ENCODE data around the gene CA7.
A peak's percentile ranks its signal among the peaks of the same experiment; 100 is the strongest.
"Not testable (repeated sequence)": the region's sequence is repeated elsewhere in the genome, so short reads cannot be mapped to it uniquely, and the experiment has no call there.

Gene CA7

DNA sequence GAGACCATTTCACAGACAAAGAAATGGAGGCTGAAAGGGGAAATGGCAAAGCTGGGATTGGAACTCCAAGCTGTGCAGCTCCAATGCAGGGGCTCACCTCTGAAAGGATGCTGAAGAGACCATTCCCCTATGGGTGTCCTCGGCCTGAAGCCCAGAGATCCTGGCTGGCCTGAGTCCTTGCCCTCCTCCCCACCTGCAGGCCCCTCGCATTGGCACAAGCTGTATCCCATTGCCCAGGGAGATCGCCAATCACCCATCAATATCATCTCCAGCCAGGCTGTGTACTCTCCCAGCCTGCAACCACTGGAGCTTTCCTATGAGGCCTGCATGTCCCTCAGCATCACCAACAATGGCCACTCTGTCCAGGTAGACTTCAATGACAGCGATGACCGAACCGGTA lies 2.6 kb downstream of the CA7 start:
- no peak for DNase-seq (ENCODE audit: low read depth)

DNA sequence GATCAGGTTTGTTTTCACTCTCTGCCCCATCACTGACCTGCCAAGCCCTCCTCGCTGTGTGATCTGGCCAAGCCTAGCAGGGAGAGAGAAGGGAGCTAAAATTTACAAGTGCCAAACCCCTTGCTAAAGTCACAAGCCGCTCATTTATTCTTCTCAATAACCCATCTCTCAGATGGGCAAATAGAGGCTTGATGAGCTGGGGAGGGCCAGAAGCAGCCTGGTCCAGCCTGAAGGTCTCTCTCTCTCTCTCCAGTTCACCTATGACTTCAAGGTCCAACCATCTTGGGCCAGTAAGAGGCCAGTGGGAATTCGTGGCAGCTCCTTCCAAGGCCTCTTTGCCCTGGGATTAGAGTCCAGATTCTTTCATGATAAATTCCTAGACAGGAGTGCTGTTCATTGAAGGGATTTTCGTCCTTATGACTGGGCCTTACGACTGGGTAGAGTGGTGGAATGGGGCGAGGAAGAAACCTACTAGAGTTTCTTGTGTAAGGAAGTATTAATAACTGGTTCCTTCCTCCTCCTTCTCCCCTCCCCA lies 3.4 kb downstream of the CA7 start:
- no peak for DNase-seq (ENCODE audit: low read depth)

DNA sequence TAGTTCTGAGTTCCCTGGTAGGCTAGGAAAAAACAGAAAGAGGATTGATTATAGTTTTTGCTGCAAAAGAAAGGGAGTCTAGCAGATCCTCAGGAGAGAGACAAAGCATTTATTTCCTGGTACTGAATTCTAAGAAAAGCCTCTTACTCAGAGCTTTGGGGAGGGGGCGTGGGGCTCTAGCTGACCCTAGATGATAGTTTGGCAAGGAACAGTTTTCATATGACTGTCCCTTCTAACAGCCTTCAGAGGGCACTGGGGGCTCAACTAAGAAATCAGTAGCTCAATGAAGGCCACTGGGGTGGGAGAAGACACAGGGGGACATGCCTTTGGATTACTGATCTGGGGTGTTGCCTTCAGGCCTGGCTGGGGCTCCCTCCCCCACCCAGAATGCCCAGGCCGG lies 4.0 kb downstream of the CA7 start:
- DNase-seq (ENCODE audit: low read depth): no peak

DNA sequence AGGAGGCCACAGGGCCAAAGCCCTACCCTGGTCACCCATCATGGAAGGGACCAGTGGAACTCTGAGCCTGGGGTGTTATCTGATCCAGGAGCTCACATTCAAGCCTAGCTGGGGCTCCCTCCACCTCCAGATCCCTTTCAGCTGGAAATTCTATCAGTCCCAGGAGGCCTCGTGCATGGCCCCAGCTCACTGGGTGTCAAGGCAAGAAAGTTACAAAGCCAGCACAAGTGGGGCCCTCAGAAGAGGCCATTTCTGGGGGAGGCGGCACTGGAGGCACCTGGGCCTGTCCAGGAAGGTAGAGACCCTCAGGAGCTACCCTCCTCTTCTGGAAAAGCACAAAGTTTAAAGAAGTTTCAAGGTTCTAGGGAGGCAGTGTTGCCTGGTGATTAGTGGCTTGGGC lies 4.8 kb downstream of the CA7 start:
- no peak for DNase-seq (ENCODE audit: low read depth)

DNA sequence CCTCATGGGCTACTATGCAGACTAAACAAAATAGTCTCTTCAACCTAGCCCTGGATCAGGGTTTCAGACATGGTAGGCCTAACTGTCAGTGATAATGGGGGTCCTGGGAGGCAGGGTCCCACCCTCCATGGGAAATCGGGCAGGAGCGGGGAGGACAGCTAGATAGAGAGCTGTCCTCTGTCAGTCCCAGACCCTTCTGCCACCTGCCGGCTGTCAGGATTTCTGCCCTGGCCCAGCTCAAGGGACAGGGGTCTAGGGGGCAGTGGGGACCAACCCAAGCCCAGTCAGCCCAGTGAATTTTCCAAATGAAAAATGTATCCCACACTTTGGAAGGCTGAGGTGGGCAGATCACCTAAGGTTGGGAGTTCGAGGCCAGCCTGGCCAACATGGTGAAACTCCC lies 5.3 kb downstream of the CA7 start:
- DNase-seq (ENCODE audit: low read depth): no peak

DNA sequence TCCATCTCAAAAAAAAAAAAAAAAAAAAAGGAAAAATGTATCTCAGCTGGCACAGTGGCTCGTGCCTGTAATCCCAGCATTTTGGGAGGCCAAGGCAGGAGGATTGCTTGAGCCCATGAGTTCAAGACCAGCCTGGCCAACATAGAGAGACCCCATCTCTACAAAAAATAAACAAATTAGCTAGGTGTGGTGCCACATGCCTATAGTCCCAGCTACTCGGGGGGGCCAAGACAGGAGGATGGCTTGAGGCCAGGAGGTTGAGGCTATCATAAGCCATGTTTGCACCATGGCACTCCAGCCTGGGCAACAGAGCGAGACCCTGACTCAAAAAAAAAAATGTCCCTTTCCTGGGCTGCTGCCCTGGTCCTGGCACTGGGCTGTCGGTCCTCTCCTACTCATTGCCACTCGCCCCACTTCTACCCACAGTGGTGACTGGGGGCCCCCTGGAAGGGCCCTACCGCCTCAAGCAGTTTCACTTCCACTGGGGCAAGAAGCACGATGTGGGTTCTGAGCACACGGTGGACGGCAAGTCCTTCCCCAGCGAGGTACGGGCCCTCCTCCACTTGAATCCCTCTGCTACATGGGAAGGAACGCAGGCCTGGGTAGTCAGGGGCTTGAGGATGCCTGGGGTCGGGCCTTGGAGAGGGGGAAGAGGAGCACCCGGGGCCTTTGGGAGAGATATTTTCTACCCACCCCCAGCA lies 6.1 kb downstream of the CA7 start:
- no peak for DNase-seq (ENCODE audit: low read depth)

DNA sequence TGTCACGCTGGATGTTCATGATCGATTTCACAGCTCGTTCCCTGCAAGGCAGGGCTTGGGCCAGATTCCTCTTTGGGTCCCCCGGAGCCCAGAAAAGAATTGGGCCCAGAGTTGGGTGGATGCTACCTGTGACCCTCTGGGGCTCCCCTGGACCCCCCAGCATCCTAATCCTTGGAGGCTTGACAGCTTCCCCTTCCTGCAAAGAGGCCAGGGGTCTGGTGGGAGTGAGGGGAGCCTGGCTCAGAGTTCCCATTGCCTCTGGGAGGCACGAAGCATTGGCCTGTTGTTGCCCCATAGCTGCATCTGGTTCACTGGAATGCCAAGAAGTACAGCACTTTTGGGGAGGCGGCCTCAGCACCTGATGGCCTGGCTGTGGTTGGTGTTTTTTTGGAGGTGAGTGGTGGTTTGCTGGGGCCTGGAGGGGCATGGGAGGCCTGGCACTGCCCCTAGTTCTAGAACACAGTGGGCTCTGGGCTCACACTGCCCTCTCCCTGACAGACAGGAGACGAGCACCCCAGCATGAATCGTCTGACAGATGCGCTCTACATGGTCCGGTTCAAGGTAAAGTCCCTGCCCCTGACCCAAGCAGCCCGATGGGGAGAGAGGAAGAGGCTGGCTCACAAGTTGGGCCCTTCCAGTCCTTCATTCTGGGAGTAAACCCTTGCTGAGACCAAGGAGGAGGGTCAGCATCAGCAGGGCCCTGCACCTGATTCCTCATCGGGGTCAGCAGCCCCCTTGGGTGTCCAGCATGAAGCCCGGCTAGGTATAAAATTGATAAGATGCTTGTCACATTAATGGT lies 7.2 kb downstream of the CA7 start:
- DNase-seq (ENCODE audit: low read depth): no peak

DNA sequence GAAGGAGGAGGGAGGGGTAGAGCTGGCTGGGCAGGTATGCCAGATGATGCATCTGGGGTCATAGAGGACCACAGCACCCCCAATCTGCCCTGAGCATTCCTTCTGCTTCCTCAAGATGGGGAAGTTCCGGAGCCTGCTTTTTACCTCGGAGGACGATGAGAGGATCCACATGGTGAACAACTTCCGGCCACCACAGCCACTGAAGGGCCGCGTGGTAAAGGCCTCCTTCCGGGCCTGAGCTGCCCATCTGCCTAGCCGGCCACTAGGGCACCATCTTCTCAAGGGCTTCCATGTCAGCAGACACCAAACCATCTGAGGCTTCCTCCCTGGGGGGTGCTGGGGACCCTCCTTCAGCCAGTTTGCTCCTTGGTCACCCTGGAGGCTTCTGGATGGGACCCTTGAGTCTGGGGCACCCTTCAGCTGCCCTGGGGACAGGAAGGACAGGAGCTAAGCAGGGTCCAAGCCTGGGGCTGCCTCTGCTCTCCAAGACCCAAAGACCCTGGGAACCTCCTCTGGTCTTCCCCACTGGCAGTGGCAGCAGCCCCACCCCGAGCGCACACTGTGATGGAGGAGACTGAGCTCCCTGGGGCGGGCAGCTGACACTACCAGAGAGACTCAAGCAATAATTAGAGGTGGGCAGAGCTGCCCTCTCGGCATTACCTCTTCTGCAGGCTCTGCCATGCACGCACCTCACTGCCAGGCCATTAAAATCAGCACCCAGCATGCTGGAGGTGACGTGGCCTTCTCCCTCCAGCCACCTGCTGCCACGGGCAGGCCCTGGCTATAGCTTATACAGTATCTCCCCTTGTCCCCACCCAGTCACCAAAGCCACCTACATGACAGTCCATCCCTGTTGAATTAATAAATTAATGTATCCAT lies 9.3 kb downstream of the CA7 start:
- DNase-seq (ENCODE audit: low read depth): no peak

DNA sequence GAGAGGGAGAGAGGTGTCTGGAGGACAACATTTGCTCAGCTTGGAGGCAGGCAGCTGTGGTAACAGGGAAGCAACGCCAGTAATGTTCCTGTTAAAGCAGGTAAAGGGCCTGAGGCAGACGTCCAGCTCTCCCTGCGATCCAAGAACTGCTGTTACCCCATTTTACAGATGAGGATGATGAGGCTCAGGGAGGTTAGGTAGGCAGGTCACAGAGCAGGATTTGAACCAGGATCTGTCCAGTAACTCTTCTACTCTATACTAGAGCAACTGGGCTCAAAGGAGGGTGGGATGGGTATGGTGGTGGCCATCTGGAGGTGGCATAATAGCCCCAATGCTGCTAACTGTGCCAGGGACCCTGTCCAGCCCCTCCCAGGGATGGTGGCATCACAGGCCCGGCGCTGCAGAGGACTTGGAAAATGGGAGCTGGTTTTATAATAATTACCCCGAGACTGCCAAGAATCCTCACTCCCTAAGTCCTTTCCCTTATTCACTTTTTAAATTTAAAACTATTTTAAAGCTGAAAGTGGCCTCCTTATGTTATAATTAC lies 12.0 kb downstream of the CA7 start:
- DNase-seq (ENCODE audit: low read depth): no peak

DNA sequence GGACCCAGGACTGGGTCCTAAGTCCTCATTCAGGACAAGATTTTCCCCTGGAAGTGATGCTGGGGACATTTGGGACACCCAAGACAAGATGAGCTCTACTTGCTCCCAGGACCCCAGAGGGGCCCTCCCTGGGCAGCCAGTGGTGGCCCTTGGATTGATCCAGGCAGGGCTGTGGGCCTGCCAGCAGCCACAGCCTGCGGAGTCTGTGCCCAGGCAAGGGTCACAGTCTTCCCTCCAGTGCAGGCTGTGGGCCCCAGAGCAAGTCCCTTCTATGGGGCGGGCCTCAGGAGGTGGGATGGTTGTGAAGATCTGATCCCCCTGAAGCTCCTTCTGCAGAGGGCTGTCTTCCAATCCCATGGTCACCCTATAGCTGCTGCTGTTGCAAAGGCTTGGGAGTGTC lies 12.6 kb downstream of the CA7 start:
- DNase-seq (ENCODE audit: low read depth): no peak

DNA sequence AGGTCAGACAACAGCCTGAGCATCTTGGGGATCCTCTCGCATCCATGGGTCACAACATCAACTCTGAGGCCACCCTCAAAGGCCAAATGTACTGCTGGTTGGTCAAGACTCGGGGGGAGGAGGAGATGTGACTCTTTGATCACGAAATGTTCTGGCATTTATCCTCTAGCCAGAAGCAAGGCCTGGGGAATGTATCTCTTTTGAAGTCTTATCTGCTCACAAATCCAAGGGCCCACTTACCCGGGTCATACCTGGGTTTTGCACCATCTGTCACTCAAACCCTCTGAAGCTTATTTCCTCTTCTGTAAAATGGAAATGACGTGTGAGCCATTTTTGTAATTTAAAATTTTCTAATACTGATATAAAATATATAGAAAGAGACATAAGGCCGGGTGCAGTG lies 13.2 kb downstream of the CA7 start:
- no peak for DNase-seq (ENCODE audit: low read depth)

DNA sequence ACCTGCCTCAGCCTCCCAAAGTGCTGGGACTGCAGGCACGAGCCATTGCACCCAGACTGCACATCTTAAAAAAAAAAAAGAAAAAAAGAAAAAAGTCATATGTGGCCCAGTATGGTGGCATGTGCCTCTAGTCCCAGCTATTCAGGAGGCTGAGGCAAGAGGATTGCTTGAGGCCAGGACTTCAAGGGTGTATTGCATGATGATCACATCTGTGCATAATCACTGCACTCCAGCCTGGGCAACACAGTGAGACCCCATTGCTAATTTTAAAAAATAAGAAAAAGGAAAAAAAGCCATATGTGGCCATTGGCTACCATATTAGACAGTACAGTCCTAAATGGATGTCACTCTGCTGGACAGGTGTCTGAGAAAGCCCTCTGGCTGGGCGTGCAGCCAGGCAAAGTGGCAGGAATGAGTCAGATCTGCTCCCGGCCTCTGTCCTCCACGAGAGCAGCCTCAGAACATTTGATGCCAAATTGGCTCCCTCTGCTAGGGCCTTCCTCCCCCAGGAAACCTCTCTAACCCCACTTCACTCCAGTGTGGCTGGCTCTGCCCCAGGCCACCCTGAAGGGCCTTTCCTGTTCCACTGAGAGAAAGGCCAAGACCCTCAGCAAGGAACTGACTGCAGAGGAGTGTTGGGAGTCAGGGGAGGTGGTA lies 14.7 kb downstream of the CA7 start:
- no peak for DNase-seq (ENCODE audit: low read depth)

DNA sequence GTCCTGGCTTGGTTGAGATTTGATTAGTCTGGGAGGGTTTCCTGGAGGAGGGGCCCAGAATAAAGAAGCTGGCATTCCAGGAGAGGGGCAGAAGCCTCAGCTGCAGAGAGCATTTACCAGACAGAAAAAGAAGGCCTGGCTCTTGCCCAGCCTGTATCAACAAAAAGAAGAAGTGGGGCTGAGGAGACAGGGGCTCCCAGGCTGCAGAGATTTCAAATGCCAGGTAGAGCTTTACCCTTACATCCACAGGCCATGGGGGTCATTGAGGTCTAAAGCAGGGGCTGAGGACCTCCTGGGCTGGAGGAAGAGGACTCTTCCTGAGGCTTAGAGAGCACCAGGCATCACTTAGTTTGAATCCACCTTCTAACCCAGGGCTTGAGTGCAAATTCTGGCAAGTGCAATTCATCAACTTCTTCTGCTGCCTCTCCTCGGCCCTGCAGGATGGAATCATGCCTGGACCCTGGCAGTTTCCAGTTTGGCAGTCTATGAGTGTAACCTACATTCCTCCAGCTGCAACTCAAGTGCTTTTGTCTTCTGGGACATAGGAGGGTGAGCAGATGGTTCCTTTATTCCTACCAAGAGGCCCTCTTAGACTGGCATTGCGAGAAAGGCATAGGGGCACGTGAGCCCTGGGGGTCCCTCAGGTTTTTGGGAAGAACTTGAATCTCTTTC lies 15.3 kb downstream of the CA7 start:
- no peak for DNase-seq (ENCODE audit: low read depth)

DNA sequence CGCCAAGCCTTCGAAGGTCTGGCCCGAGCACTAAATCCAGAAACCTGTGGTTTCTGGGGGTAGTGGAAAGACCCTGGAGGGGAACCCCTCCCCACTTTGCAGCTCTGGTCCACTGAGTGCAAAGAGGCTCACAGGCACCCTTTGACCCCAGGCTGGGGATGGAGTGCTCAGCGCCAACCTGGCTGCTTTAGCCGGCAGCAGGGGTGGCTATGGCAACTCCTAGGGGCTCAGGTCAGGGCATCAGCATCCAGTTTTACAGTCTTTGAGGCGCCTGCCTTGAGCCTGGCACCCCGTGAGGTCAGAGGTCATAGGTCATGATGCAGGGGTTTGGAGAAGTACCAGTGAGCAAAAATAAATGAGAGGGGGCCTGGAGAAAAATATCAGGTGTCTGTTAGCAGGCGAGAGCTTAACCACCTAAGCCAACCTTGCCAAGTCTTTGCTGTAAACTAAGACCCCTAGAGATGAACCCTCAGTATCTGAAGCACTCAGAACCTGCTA lies 17.9 kb downstream of the CA7 start:
- DNase-seq (ENCODE audit: low read depth): no peak

DNA sequence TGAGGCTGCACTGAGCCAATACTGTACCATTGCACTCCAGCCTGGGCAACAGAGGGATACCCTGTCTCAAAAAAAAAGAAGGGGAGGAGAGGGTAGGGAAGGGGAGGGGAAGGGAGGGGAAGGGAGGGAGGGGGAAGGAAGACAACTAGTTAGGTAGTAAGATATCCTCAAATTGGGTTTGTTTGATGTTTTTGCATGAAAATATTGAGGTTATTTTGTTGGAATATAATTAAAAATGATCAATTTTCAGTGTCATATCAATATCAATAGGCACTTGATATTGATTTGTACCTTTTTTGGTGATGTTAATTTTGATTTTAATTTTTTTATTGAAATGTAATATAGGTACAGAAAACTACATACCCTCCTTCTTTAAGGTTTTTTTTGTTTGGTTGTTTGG lies 19.5 kb downstream of the CA7 start:
- DNase-seq (ENCODE audit: low read depth): no peak

DNA sequence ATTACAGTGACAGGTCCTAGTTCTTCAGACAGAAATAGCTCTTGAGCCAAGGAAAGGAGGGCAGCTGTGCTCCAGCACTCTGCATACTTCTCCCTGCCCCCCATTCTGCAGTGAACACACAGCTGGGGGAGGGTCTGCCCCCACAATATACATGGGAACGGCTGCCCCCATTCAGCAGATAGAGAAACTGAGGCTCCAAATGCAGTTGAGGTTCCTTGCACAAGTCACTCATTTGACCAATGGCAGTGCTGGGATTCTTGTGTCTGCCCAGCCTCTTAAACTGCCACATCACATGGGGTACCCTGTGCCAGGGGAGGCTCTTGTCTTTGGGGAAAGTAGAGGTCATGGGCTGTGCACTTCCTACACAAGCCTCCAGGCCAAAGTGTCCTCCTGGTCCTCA lies 25.2 kb downstream of the CA7 start:
- no peak for DNase-seq (ENCODE audit: low read depth)

DNA sequence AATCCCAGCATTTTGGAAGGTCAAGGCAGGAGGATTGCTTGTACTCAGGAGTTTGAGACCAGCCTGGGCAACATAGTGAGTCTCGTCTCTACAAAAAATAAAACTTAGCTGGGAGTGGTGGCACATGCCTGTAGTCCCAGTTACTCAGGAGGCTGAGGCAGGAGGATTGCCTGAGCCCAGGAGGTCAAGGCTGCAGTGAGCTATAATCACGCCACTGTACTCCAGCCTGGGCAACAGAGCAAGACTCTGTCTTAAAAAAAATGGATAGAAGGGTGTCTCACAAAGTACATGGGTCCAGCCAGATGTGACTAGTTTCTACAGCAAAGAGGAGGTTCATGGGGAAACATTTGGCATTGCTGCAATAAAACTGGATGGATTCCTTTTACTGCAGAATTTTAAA lies 27.1 kb downstream of the CA7 start:
- not testable (repeated sequence) for DNase-seq (ENCODE audit: low read depth)

DNA sequence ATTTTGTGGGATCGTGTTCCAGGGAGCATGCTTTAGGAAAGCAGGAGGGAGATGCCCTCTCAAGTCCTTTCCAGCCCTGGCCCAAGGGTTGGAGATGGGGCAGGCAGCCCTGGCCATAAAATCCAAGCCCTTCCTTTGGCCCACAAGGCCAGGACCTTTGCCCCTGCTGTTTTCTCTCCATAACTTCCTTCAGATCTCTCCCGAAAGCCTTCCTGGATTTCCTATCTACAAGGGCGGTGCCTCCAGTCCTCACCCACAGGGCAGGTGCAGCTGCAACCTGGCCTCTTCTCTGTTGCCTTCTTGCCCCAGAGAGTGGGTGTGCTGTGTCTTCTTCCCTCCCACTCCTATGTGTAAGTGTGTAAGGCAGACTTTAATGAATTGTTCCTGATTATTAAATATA lies 27.6 kb downstream of the CA7 start:
- no peak for DNase-seq (ENCODE audit: low read depth)

DNA sequence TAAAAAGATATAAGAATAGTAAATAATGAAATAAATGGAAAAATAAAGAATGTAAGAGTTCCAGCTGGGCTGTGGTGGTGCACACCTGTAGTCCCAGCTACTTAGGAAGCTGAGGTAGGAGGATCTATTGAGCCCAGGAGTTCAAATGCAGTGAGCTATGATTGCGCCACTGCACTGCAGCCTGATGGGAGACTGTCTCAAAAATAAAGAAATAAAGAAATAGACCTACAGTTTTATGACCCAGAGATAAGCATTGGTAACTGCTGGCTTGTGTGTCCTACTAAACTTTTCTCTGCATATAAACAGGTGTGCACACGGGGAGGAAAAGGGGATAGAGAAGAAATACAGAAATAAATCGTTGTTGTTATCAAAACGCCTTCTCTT lies 28.3 kb downstream of the CA7 start:
- DNase-seq (ENCODE audit: low read depth): no peak

DNA sequence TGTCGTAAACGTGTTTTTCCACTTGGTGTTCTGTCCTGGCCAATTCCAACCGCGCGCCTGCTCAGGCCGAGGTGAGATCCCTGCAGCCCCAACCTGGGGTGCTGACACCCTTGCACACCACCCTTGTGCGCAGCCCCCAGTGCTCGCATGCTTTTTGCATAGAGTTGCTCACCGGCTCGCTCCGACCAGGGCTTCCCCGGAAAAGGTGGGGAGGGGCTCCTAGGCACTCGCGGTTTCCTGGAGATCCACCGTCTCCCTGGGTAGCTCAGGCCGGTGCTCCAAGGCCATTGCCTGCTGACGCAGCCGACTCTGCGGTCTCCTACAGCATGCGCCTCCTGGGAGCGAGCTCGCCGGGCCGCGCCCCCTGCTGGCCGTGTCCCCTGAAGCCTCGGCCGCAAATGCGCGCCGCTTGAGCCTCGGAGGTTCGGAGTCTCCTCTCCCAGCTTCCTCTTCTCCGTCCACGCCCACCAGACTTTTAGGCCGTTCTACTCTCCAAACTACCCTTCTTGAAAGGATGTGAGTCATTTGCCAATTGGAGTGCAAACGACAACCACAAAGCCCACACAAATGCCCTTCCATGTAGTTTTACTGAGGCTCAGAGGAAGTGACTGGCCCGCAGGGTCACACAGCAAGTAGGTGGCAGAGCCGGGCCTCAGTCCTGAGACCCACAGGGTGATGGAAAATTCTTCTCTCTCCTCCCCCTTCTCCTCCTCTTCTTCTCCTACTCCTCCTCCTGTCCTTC lies 28.9 kb downstream of the CA7 start:
- DNase-seq (ENCODE audit: low read depth): peak; percentile 84
